ENCODE data around the gene SP3.

DNA sequence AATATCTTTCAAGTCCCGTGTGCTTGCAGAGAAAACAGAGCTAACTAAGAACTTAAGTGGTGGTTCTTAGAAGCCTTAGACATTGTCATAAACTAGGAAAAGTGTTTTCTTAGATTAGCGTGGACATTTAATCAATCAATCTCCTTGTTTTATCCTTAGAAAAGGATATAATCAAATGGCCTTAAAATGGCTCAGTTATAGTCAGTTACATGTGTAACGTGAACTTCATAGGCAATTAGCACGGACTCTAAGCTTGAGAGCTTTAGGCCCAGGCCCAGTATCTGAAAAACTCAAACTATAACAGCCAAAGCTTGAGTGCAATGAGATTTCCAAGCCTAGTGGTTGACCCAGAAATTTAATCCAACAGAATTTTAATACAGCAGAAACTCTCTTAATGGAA is 43.5 kb upstream of the SP3 start:
- TF ChIP-seq, protein P1, sequence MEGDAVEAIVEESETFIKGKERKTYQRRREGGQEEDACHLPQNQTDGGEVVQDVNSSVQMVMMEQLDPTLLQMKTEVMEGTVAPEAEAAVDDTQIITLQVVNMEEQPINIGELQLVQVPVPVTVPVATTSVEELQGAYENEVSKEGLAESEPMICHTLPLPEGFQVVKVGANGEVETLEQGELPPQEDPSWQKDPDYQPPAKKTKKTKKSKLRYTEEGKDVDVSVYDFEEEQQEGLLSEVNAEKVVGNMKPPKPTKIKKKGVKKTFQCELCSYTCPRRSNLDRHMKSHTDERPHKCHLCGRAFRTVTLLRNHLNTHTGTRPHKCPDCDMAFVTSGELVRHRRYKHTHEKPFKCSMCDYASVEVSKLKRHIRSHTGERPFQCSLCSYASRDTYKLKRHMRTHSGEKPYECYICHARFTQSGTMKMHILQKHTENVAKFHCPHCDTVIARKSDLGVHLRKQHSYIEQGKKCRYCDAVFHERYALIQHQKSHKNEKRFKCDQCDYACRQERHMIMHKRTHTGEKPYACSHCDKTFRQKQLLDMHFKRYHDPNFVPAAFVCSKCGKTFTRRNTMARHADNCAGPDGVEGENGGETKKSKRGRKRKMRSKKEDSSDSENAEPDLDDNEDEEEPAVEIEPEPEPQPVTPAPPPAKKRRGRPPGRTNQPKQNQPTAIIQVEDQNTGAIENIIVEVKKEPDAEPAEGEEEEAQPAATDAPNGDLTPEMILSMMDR (IDR thresholded peaks at IDR 0.05 in 8 of 11, conservative IDR thresholded peaks at IDR 0.05 in 3 of 11), result no peak
- TF ChIP-seq POLR2AphosphoS5 (IDR thresholded peaks at IDR 0.05) (no peak), POLR2A (IDR thresholded peaks at IDR 0.05) (no peak)
